ENCODE data around the gene DIO2.

Gene DIO2

DNA sequence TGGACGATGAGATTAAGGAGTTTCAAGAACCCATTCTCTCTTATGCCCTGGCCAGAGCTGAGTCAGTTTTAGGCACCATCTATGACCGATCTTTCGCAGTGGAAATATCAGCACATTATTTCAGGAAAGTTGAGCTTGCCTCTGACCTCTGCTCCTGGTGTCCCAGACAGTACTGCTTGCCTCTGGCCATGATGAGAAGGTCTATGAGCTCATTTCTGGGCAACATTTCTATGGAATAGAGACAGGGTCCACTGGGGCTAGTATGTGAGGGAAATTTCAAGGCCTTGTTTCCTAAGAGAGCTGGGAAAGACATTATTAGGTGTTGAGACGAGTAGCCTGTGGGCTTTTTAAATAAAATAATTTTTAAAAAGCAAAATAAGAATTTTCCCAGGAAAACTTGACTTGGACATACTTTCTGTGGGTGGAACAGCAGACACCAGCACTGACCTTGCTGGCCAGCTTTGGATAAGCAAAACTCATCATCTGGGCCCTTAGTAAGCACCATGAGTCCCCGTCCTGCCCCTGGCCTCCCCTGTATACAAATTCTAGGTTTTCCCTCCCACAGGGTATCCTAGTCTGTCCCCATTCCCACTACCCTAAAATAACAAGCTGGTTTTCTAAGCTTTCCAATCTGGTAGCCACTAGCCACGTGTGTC, 43.4 kb downstream of the DIO2 start:
- DNase-seq: no peak

DNA sequence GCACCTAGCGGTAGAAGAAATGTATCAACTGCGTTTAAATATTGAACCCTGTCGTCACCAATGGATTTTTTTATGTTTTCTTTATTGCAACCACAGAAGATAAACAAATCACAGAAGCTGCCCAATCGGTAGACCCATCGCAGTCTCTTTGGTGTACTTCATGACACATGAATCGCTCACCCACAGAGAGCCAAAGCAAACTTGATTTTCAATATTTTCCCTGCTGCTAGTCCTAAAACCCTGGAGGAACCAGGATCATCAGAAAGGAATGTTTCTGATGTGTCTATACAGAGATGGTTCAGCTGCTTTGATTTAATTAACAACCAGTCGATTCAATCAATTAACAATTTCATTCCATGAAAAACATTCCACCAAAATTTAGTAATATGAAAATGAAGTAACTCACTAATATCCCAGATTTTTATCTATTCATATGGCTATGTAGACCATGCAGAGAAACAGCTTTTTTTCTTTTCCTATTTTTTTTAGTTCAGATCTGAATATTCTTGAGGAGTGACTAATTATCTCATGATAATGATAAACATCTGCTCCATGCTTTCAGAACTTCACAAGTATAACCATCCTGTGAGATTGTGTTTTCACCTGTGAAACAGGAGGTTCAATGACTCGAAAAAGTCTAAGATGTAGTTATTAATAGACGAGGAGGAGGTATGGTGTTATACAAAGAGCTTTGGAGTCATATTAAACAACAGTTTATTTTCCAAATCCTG, 46.1 kb downstream of the DIO2 start:
- DNase-seq: no peak

DNA sequence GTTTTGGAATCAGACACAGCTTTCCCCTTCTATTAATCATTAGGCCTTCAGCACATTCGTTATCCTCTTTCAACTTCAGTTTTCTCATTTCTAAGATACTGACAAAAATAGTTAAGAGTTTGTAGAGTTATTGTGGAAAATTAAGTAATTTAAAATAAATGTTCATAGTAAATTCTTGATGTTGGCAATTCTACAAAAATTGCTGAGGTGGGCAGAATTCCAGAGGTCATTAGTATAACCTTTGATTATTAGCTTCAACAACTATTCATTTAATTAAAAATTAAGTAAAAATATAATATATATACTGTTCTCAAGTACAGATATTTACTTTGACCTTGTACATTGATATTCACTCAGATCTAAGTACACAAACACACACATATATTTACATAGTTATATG, 58.5 kb downstream of the DIO2 start:
- DNase-seq: no peak

DNA sequence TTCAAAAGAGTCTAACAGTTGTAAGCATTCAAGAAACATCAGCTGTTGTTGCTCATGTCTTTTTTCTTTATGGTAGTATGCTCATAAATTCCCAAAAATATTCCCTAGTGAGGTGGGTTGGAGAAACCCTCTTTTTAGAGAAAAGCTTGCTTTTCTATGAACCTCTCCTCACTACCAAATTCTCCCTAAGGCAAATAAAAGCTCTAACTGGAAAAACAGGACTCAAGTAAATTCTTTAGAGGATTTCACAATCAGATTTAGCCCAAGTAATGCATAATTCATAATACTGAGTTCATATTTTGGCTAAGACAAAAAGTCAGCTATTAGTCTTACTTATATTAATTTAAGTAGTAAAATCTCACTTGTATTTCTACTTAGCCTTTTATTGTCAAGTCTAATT, 59.1 kb downstream of the DIO2 start:
- DNase-seq: no peak

DNA sequence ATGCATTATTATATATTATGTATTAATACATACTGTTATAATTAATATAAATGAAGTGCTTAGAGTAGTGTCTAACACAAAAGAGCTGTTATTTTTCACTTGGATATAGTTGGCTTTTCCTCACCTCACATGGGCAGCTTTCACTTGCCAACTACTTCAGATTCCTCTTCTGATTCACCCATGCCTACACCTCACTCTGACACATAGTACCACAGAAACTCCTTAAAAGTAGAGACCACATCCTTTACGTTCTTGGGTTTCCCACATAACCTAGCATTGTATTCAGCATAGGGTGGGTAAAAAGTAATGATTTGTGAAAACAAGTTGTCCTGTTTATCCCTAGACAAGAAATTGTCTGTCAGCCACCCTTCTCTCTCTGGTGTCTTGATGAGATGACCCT, 61.0 kb downstream of the DIO2 start:
- no peak for DNase-seq
